PC-3 (cell line): ENCODE measurements around the gene TIAM2.

ENCODE experiments used
- EZH2 ChIP-seq: fragments of 300-600 bp; sonication (generic); IDR thresholded peaks from one replicate; pipeline ENCODE4 v1.6.1; 2017; ENCODE audit warnings: antibody characterized with exemption, mild to moderate bottlenecking, low read length; ENCODE audit not compliant: unreplicated experiment
- EZH2phosphoT487 ChIP-seq: fragments of 300-600 bp; sonication (generic); IDR thresholded peaks from 2 replicates; pipeline ENCODE4 v1.6.1; 2018; ENCODE audit warnings: mild to moderate bottlenecking, antibody characterized with exemption, low read length, borderline replicate concordance
- TF ChIP-seq, protein P1 (sequence below): fragments of 300-600 bp; sonication (generic); conservative IDR thresholded peaks from 2 replicates; pipeline ENCODE4 v1.5.1; 2017; ENCODE audit warnings: antibody characterized with exemption, low read depth, mild to moderate bottlenecking, low read length

DNA sequence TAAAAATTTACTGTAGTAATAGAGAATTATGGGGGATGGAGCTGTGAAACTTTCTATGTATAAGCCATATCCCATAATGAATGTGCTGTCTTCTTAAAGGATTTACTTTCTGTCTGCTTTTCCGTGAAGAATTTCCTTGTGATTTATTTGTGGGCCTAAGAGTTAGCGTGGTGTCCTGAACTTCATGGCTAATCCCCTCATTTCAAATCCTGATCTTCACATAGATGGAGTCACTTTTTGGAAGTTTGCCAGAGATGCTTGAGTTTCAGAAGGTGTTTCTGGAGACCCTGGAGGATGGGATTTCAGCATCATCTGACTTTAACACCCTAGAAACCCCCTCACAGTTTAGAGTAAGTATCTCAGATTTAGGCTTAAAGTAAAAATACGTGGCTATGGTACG lies 249.3 kb downstream of the TIAM2 start:
- TF ChIP-seq, protein P1, sequence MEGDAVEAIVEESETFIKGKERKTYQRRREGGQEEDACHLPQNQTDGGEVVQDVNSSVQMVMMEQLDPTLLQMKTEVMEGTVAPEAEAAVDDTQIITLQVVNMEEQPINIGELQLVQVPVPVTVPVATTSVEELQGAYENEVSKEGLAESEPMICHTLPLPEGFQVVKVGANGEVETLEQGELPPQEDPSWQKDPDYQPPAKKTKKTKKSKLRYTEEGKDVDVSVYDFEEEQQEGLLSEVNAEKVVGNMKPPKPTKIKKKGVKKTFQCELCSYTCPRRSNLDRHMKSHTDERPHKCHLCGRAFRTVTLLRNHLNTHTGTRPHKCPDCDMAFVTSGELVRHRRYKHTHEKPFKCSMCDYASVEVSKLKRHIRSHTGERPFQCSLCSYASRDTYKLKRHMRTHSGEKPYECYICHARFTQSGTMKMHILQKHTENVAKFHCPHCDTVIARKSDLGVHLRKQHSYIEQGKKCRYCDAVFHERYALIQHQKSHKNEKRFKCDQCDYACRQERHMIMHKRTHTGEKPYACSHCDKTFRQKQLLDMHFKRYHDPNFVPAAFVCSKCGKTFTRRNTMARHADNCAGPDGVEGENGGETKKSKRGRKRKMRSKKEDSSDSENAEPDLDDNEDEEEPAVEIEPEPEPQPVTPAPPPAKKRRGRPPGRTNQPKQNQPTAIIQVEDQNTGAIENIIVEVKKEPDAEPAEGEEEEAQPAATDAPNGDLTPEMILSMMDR = no peak
- TF ChIP-seq EZH2 (no peak), EZH2phosphoT487 (no peak)
